CD8-positive, alpha-beta memory T cell (primary cell): ENCODE results near the gene ZGPAT. TPM values are rescaled to one million over a fixed set of nuclear protein-coding genes. Genes with fewer than 3 reads are reported as not detected.

Experiments
- CTCF ChIA-PET: fragments of 350-600 bp; sonication (Branson Sonifier 250); formaldehyde crosslinking; loops from one replicate; lab custom pipeline; 2021; ENCODE audit warnings: antibody characterized with exemption; lab: Charles Lee
- POLR2A ChIA-PET: fragments of 350-600 bp; sonication (Branson Sonifier 250); formaldehyde crosslinking; loops from one replicate; lab custom pipeline; 2021; ENCODE audit warnings: antibody characterized with exemption; lab: Charles Lee
- DNase-seq, 5 donors: peaks; one replicate each; pipeline versions ENCODE4 v3.0.0 to v3.0.0-alpha.2; 2020 to 2022; ENCODE audit warnings: mixed read lengths in 1 of 5
- H3K27ac ChIP-seq: one replicate; pipeline ENCODE4 v1.7.0; 2013; ENCODE audit warnings: low read depth, mild to moderate bottlenecking, low read length, moderate library complexity
- H3K27me3 ChIP-seq: 2 replicates; pipeline ENCODE4 v1.7.0; 2013; ENCODE audit warnings: low read length, mild to moderate bottlenecking; ENCODE audit not compliant: insufficient read depth, poor library complexity, severe bottlenecking
- H3K36me3 ChIP-seq: 2 replicates; pipeline ENCODE4 v1.7.0; 2013; ENCODE audit warnings: mild to moderate bottlenecking, low read length, moderate library complexity; ENCODE audit not compliant: insufficient read depth
- H3K4me1 ChIP-seq: 2 replicates; pipeline ENCODE4 v1.7.0; 2013; ENCODE audit warnings: mild to moderate bottlenecking, low read length, moderate library complexity; ENCODE audit not compliant: insufficient read depth
- H3K4me3 ChIP-seq: 2 replicates; pipeline ENCODE4 v1.7.0; 2013; ENCODE audit warnings: mild to moderate bottlenecking, low read length
- H3K9me3 ChIP-seq: 2 replicates; pipeline ENCODE4 v1.7.0; 2013; ENCODE audit warnings: mild to moderate bottlenecking, low read length
- H3K27ac Mint-ChIP-seq, 8 donors: one replicate each; pipeline ENCODE4 v1.8.0; 2020 to 2021; ENCODE audit warnings: mixed read lengths in 8 of 8, mild to moderate bottlenecking in 6 of 8, inconsistent platforms in 3 of 8, moderate library complexity in 3 of 8
- H3K27me3 Mint-ChIP-seq, 2 donors: one replicate each; pipeline ENCODE4 v1.8.0; 2020 to 2021; ENCODE audit warnings: mixed read lengths in 2 of 2, mild to moderate bottlenecking in 1 of 2, moderate library complexity in 1 of 2
- H3K36me3 Mint-ChIP-seq, 3 donors: one replicate each; pipeline ENCODE4 v1.8.0; 2020 to 2021; ENCODE audit warnings: mixed read lengths in 3 of 3, inconsistent platforms in 1 of 3, mild to moderate bottlenecking in 1 of 3
- H3K4me1 Mint-ChIP-seq, 3 donors: one replicate each; pipeline ENCODE4 v1.8.0; 2020 to 2021; ENCODE audit warnings: mixed read lengths in 3 of 3, inconsistent platforms in 1 of 3, mild to moderate bottlenecking in 1 of 3
- H3K4me3 Mint-ChIP-seq, 7 donors: one replicate each; pipeline ENCODE4 v1.8.0; 2020 to 2021; ENCODE audit warnings: mixed read lengths in 7 of 7, mild to moderate bottlenecking in 6 of 7, moderate library complexity in 4 of 7, inconsistent platforms in 2 of 7
- H3K9me3 Mint-ChIP-seq, 5 donors: one replicate each; pipeline ENCODE4 v1.8.0; 2020 to 2022; ENCODE audit warnings: mixed read lengths in 5 of 5, mild to moderate bottlenecking in 3 of 5, moderate library complexity in 2 of 5, inconsistent platforms in 1 of 5
- polyA plus RNA-seq: library from polyadenylated mRNA; unstranded; fragments of 300-500 nt; fragmentation: Illumina TruSeq; gene quantifications from one replicate; pipeline ENCODE4 v1.2.3, GENCODE V29; 2021
- total RNA-seq, 2 experiments: library from RNA; stranded (reverse); gene quantifications; one replicate each; pipeline ENCODE4 v1.2.3, GENCODE V29; 2021

The ZGPAT gene
- total and polyA plus RNA-seq, 3 experiments from 2014 or later, result 29.7 to 77.5 (median 29.9) TPM

- H3K9me3 ChIP-seq, result no peaks in the 10 kb centered on the region
- peaks cover 0 to 4% (median 0%) of the 10 kb centered on the region in 3 donors for H3K36me3 Mint-ChIP-seq
- H3K9me3 Mint-ChIP-seq, result peaks cover 0 to 5% (median 0%) of the 10 kb centered on the region in 5 donors
- peaks cover 0 to 29% (median 6%) of the 10 kb centered on the region in 3 donors for H3K4me1 Mint-ChIP-seq
- H3K27me3 ChIP-seq, result no peaks in the 10 kb centered on the region
- no peak overlapping the region for H3K4me3 ChIP-seq
- peak overlapping the region in 3 of 8 donors; percentile 8 to 42 (median 36) for H3K27ac Mint-ChIP-seq
- H3K4me3 Mint-ChIP-seq, result peak overlapping the region in 1 of 7 donors; percentile 40
- POLR2A ChIA-PET, result no interaction called here
- H3K4me1 ChIP-seq, result peaks cover 16% of the 10 kb centered on the region
- H3K27ac ChIP-seq, result no peak overlapping the region
- DNase-seq, result no peak
- H3K27me3 Mint-ChIP-seq, result peaks cover 0 to 7% of the 10 kb centered on the region in 2 donors
- no peaks in the 10 kb centered on the region for H3K36me3 ChIP-seq
- CTCF ChIA-PET, result no interaction called here
Observed at GRCh38 chr20:63692436-63693082, 15.3 kb upstream of the ZGPAT start.

- H3K4me1 Mint-ChIP-seq, result peaks cover 0 to 34% (median 6%) of the 10 kb centered on the region in 3 donors
- Histone ChIP-seq H3K4me3 (no peak overlapping the region), H3K9me3 (no peaks in the 10 kb centered on the region), H3K27me3 (no peaks in the 10 kb centered on the region), H3K27ac (no peak overlapping the region), H3K4me1 (peaks cover 16% of the 10 kb centered on the region), H3K36me3 (no peaks in the 10 kb centered on the region)
- ChIA-PET POLR2A (no interaction called here), CTCF (no interaction called here)
- H3K36me3 Mint-ChIP-seq, result peaks cover 0 to 4% (median 0%) of the 10 kb centered on the region in 3 donors
- peaks cover 0 to 5% (median 0%) of the 10 kb centered on the region in 5 donors for H3K9me3 Mint-ChIP-seq
- peaks cover 0 to 7% of the 10 kb centered on the region in 2 donors for H3K27me3 Mint-ChIP-seq
- DNase-seq, result no peak
- H3K27ac Mint-ChIP-seq, result peak overlapping the region in 1 of 8 donors; percentile 8
- H3K4me3 Mint-ChIP-seq, result no peak overlapping the region
Observed at GRCh38 chr20:63693083-63693732, 14.6 kb upstream of the ZGPAT start.

- peaks cover 0 to 5% (median 0%) of the 10 kb centered on the region in 5 donors for H3K9me3 Mint-ChIP-seq
- H3K36me3 Mint-ChIP-seq, result peaks cover 0 to 4% (median 0%) of the 10 kb centered on the region in 3 donors
- peaks cover 0 to 34% (median 6%) of the 10 kb centered on the region in 3 donors for H3K4me1 Mint-ChIP-seq
- DNase-seq, result no peak
- CTCF ChIA-PET, result no interaction called here
- POLR2A ChIA-PET, result interaction anchor here (0.6 kb wide), 1 partner anchor 35 kb away, joined by 6 read pairs; no protein-coding TSS in a partner anchor
- Histone ChIP-seq H3K4me3 (no peak overlapping the region), H3K27me3 (no peaks in the 10 kb centered on the region), H3K36me3 (no peaks in the 10 kb centered on the region), H3K9me3 (no peaks in the 10 kb centered on the region), H3K27ac (no peak overlapping the region), H3K4me1 (peaks cover 16% of the 10 kb centered on the region)
- peak overlapping the region in 4 of 7 donors; percentile 41 to 65 (median 54) for H3K4me3 Mint-ChIP-seq
- H3K27me3 Mint-ChIP-seq, result peaks cover 0 to 7% of the 10 kb centered on the region in 2 donors
- peak overlapping the region in 4 of 8 donors; percentile 27 to 79 (median 74) for H3K27ac Mint-ChIP-seq
Observed at GRCh38 chr20:63693733-63694583, 13.9 kb upstream of the ZGPAT start.

GRCh38 chr20:63694584-63695423 is 13.0 kb upstream of the ZGPAT start:
- H3K4me3 ChIP-seq, result no peak overlapping the region
- Mint-ChIP-seq H3K4me1 (peaks cover 0 to 38% (median 6%) of the 10 kb centered on the region in 3 donors), H3K27me3 (peaks cover 0 to 7% of the 10 kb centered on the region in 2 donors), H3K36me3 (peaks cover 0 to 4% (median 0%) of the 10 kb centered on the region in 3 donors), H3K9me3 (peaks cover 0 to 5% (median 0%) of the 10 kb centered on the region in 5 donors), H3K27ac (peak overlapping the region in 1 of 8 donors; percentile 47), H3K4me3 (no peak overlapping the region)
- ChIA-PET CTCF (no interaction called here), POLR2A (interaction anchor here (0.6 kb wide), 1 partner anchor 34 kb away, joined by 6 read pairs; no protein-coding TSS in a partner anchor)
- no peak for DNase-seq
- H3K27ac ChIP-seq, result no peak overlapping the region
- H3K36me3 ChIP-seq, result no peaks in the 10 kb centered on the region
- no peaks in the 10 kb centered on the region for H3K27me3 ChIP-seq
- no peaks in the 10 kb centered on the region for H3K9me3 ChIP-seq
- H3K4me1 ChIP-seq, result peaks cover 16% of the 10 kb centered on the region

- H3K27me3 Mint-ChIP-seq, result peaks cover 0 to 7% of the 10 kb centered on the region in 2 donors
- H3K27me3 ChIP-seq, result no peaks in the 10 kb centered on the region
- no peak overlapping the region for H3K4me3 ChIP-seq
- H3K9me3 ChIP-seq, result no peaks in the 10 kb centered on the region
- H3K27ac ChIP-seq, result no peak overlapping the region
- DNase-seq, result no peak
- peaks cover 16% of the 10 kb centered on the region for H3K4me1 ChIP-seq
- ChIA-PET POLR2A (interaction anchor here (1.1 kb wide), 1 partner anchor 12 kb away, joined by 3 read pairs; the partner anchor contains the start of genes ARFRP1 and ZGPAT), CTCF (interaction anchor here (1.1 kb wide), 1 partner anchor 90 kb away, joined by 3 read pairs; no protein-coding TSS in a partner anchor)
- peaks cover 0 to 41% (median 6%) of the 10 kb centered on the region in 3 donors for H3K4me1 Mint-ChIP-seq
- H3K27ac Mint-ChIP-seq, result peak overlapping the region in 2 of 8 donors; percentile 39 to 56
- peak overlapping the region in 5 of 7 donors; percentile 13 to 45 (median 24) for H3K4me3 Mint-ChIP-seq
- H3K36me3 Mint-ChIP-seq, result peaks cover 0 to 4% (median 0%) of the 10 kb centered on the region in 3 donors
- no peaks in the 10 kb centered on the region for H3K36me3 ChIP-seq
- H3K9me3 Mint-ChIP-seq, result peaks cover 0 to 5% (median 0%) of the 10 kb centered on the region in 5 donors
Observed at GRCh38 chr20:63695424-63696305, 12.2 kb upstream of the ZGPAT start.

- Mint-ChIP-seq H3K4me3 (peak overlapping the region in 6 of 7 donors; percentile 13 to 45 (median 32)), H3K4me1 (peaks cover 0 to 45% (median 6%) of the 10 kb centered on the region in 3 donors), H3K27me3 (peaks cover 0 to 7% of the 10 kb centered on the region in 2 donors), H3K36me3 (peaks cover 0 to 4% (median 0%) of the 10 kb centered on the region in 3 donors), H3K27ac (peak overlapping the region in 2 of 8 donors; percentile 39 to 56), H3K9me3 (peaks cover 0 to 5% (median 0%) of the 10 kb centered on the region in 5 donors)
- no peak overlapping the region for H3K27ac ChIP-seq
- H3K27me3 ChIP-seq, result no peaks in the 10 kb centered on the region
- no peak overlapping the region for H3K4me3 ChIP-seq
- no peaks in the 10 kb centered on the region for H3K9me3 ChIP-seq
- ChIA-PET CTCF (interaction anchor here (1.1 kb wide), 1 partner anchor 89 kb away, joined by 3 read pairs; no protein-coding TSS in a partner anchor), POLR2A (interaction anchor here (1.1 kb wide), 1 partner anchor 12 kb away, joined by 3 read pairs; the partner anchor contains the start of genes ARFRP1 and ZGPAT)
- H3K36me3 ChIP-seq, result no peaks in the 10 kb centered on the region
- H3K4me1 ChIP-seq, result peaks cover 17% of the 10 kb centered on the region
- DNase-seq, result peak in 3 of 5 donors; percentile 21 to 67 (median 63)
Observed at GRCh38 chr20:63696306-63696627, 11.6 kb upstream of the ZGPAT start.
